Left lung (tissue), 14 donors: Measurements from ENCODE around the gene ZGRF1. TPM values are rescaled to one million over a fixed set of nuclear protein-coding genes. Genes with fewer than 3 reads are reported as not detected.
A peak's percentile ranks its signal among the peaks of the same experiment; 100 is the strongest.

ENCODE experiments used
- ATAC-seq: fragments of 200-7000 bp; cut with Tn5 transposase; one replicate; pipeline ENCODE4 v1.9.1; 2020; ENCODE audit warnings: moderate library complexity
- DNase-seq, 4 donors: peaks; one replicate each; pipeline ENCODE4 v3.0.0-alpha.2; 2013 to 2020
- H3K27ac ChIP-seq, 2 donors: fragments of 200-600 bp; sonication (generic) in 1 of 2; one replicate each; pipeline versions ENCODE4 v1.5.0 to v1.8.0; 2020 to 2021
- H3K27me3 ChIP-seq, 2 donors: fragments of 200-600 bp; sonication (generic) in 1 of 2; one replicate each; pipeline versions ENCODE4 v1.5.0 to v1.8.0; 2020 to 2021
- H3K36me3 ChIP-seq, 2 donors: fragments of 200-600 bp; sonication (generic) in 1 of 2; one replicate each; pipeline versions ENCODE4 v1.5.0 to v1.8.0; 2020 to 2021
- H3K4me1 ChIP-seq, 2 donors: fragments of 200-600 bp; one replicate each; pipeline ENCODE4 v1.8.0; 2021
- H3K4me3 ChIP-seq, 2 donors: fragments of 200-600 bp; sonication (generic) in 1 of 2; one replicate each; pipeline versions ENCODE4 v1.5.0 to v1.8.0; 2020 to 2021; ENCODE audit warnings: mild to moderate bottlenecking in 1 of 2
- H3K9me3 ChIP-seq, 2 donors: fragments of 200-600 bp; sonication (generic) in 1 of 2; one replicate each; pipeline versions ENCODE4 v1.5.0 to v1.8.0; 2020 to 2021
- intact Hi-C, 2 donors: fragments of 100-400 bp; cut with DNase I; formaldehyde crosslinking; loops; one replicate each; pipeline versions ENCODE4 v1.11.2 to v1.14.2; 2022
- long read RNA-seq, 12 donors: library from polyadenylated mRNA in 2 of 12; unstranded in 2 of 12; transcript quantifications; one replicate each; pipeline ENCODE4 v2.0.0 and lab custom pipeline, GENCODE V29; 2019 to 2026
- polyA plus RNA-seq, 6 donors: library from polyadenylated mRNA; unstranded; fragments of 120-200 nt; gene quantifications; one replicate each; pipeline ENCODE4 v1.2.1, GENCODE V29; 2013; ENCODE audit not compliant: insufficient read length in 6 of 6
- total RNA-seq, 2 donors: library from RNA; stranded (reverse); fragmentation: NEBNext Ultra II Directional; extraction: Animal tissue kit (Norgen Biotek cat#: 25700); gene quantifications; one replicate each; pipeline ENCODE4 v1.2.1, GENCODE V29; 2021
- TF ChIP-seq, protein P1 (sequence below), 2 donors: fragments of 200-600 bp; sonication (generic) in 1 of 2; IDR thresholded peaks; one replicate each; pipeline versions ENCODE4 v1.5.0 to v1.8.0; 2021; ENCODE audit warnings: antibody characterized with exemption in 2 of 2
- donor health status: DM: no; HTN: yes; CAD: no.
- donor health status: DM: no; HTN: no; CAD: no.

ZGRF1 gene, protein sequence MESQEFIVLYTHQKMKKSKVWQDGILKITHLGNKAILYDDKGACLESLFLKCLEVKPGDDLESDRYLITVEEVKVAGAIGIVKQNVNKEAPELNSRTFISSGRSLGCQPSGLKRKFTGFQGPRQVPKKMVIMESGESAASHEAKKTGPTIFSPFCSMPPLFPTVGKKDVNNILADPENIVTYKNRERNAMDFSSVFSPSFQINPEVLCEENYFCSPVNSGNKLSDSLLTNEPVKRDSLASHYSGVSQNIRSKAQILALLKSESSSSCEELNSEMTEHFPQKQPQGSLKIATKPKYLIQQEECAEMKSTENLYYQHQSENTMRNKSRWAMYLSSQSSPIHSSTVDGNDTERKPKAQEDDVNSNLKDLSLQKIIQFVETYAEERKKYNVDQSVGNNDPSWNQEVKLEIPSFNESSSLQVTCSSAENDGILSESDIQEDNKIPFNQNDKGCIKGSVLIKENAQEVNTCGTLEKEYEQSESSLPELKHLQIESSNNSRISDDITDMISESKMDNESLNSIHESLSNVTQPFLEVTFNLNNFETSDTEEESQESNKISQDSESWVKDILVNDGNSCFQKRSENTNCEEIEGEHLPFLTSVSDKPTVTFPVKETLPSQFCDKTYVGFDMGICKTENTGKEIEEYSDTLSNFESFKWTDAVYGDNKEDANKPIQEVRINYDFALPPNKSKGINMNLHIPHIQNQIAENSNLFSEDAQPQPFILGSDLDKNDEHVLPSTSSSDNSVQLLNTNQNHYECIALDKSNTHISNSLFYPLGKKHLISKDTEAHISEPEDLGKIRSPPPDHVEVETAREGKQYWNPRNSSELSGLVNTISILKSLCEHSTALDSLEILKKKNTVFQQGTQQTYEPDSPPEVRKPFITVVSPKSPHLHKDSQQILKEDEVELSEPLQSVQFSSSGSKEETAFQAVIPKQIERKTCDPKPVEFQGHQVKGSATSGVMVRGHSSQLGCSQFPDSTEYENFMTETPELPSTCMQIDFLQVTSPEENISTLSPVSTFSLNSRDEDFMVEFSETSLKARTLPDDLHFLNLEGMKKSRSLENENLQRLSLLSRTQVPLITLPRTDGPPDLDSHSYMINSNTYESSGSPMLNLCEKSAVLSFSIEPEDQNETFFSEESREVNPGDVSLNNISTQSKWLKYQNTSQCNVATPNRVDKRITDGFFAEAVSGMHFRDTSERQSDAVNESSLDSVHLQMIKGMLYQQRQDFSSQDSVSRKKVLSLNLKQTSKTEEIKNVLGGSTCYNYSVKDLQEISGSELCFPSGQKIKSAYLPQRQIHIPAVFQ (N-terminal part only)
- 1 to 10 TPM; 5.9 to 9.2 TPM for total RNA-seq
- 10 to 100 TPM; 17.2 to 31.8 (median 22.3) TPM for polyA plus RNA-seq
- long read RNA-seq, donor 1, partial matches to known transcripts: 295 of 354 reads
- long read RNA-seq, donor 1, other reads (novel, unspliced or antisense): 57 of 354 reads
- long read RNA-seq, donor 2, partial matches to known transcripts: 0 of 2 reads
- long read RNA-seq, donor 2, other reads (novel, unspliced or antisense): 0 of 2 reads
- long read RNA-seq, donor 3, partial matches to known transcripts: 0 of 2 reads
- long read RNA-seq, donor 3, other reads (novel, unspliced or antisense): 0 of 2 reads
- long read RNA-seq, donor 4: 0 reads
- long read RNA-seq, donor 5, partial matches to known transcripts: 178 of 205 reads
- long read RNA-seq, donor 5, other reads (novel, unspliced or antisense): 24 of 205 reads
- long read RNA-seq, donor 6, partial matches to known transcripts: 179 of 190 reads
- long read RNA-seq, donor 6, other reads (novel, unspliced or antisense): 10 of 190 reads
- long read RNA-seq, donor 7: 0 reads
- long read RNA-seq, donor 8: 0 reads
- long read RNA-seq, donor 9: 0 reads
- long read RNA-seq, donor 10: 0 reads
- long read RNA-seq, donor 11, partial matches to known transcripts: 0 of 2 reads
- long read RNA-seq, donor 11, other reads (novel, unspliced or antisense): 0 of 2 reads
- long read RNA-seq, donor 12, partial matches to known transcripts: 0 of 1 reads
- long read RNA-seq, donor 12, other reads (novel, unspliced or antisense): 0 of 1 reads

DNA sequence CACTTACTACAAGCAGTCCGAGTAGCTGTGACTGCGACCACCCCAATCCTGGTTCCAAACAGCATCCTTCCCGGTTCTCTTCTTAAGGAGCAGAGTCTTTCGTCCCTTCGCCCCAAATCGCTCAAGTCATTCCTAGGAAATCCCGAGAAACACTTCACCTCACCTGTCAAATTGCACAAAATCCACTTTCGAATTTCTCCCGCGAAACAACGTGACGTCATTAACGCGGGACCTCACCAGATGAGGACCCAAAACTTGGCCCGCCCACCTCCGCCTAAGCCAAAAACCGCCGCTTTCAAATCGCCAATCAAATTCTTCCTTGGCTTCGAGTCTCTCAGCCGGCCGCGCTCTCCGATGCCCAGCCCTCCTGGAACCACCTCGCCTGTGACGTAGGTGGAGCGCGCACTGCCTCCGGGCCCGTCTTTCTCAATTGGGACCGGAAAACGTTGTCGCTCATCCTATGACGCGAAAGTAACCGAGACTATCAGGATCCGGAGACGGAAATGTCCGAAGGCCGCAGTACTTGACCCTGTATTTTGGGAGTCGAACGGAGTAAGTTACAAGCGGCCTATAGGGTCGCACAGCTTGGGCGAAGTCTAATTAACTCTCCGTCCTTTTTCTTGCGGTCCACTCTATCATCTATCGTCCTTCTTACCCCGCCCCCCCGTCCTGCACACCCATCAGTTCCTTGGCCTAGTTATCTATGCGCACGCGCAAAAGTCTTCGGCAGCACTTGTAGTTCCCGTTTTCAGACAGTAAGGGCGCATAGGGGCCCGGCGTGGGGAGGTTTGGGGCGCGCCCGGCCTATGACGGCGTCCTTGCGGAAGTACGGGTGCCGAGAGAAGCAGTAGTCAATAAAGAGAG lies at the start of gene ZGRF1, which contains the start of gene LARP7:
Gene ZGRF1, minus strand, starts transcription at position 222 of the 864 bp plus-strand sequence. CDS start 3,733 bp downstream, outside the sequence.
Gene LARP7, plus strand, starts transcription at position 456 of the 864 bp plus-strand sequence. CDS start 7,527 bp downstream, outside the sequence.
- no peaks in the 10 kb centered on the region for H3K27me3 ChIP-seq
- ATAC-seq: peak; percentile 98
- intact Hi-C loops: loop anchor here in 1 of 2 donors (10.0 kb wide), 1 partner anchor 128 kb away; no protein-coding TSS in a partner anchor

DNA sequence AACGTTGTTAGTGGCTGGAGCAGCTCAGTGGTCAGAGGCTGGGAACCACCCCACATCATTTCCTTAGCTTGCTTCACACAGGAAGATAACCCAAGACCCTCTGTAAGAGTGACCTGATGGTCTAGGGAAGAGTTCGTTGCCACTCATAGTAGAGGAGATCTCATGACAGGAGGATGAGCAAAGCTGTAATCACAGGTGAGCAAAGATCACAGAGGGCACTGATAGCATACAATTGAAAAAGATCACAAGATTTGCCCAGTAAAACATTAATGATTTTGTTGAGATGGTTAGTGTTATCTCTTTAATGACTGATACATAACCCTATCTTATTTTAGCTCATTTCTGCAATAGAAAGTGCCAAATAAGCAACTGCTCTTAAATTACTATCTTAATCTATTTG lies 44.3 kb upstream of the ZGRF1 start:
- no peaks in the 10 kb centered on the region for H3K9me3 ChIP-seq
- no peak overlapping the region for H3K4me3 ChIP-seq
- H3K4me1 ChIP-seq: no peaks in the 10 kb centered on the region
- intact Hi-C loops: no loop called here
- no peaks in the 10 kb centered on the region for H3K36me3 ChIP-seq
- no peaks in the 10 kb centered on the region for H3K27me3 ChIP-seq
- TF ChIP-seq, protein P1, sequence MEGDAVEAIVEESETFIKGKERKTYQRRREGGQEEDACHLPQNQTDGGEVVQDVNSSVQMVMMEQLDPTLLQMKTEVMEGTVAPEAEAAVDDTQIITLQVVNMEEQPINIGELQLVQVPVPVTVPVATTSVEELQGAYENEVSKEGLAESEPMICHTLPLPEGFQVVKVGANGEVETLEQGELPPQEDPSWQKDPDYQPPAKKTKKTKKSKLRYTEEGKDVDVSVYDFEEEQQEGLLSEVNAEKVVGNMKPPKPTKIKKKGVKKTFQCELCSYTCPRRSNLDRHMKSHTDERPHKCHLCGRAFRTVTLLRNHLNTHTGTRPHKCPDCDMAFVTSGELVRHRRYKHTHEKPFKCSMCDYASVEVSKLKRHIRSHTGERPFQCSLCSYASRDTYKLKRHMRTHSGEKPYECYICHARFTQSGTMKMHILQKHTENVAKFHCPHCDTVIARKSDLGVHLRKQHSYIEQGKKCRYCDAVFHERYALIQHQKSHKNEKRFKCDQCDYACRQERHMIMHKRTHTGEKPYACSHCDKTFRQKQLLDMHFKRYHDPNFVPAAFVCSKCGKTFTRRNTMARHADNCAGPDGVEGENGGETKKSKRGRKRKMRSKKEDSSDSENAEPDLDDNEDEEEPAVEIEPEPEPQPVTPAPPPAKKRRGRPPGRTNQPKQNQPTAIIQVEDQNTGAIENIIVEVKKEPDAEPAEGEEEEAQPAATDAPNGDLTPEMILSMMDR (IDR thresholded peaks at IDR 0.05): no peak
- H3K27ac ChIP-seq: no peak overlapping the region
- no peak for DNase-seq
- ATAC-seq: no peak

More for the DNA sequence above, at the start of gene ZGRF1, which contains the start of gene LARP7:
- Histone ChIP-seq H3K36me3 (peaks cover 0 to 9% of the 10 kb centered on the region in 2 donors), H3K9me3 (no peaks in the 10 kb centered on the region), H3K4me3 (peak within 1 kb of the TSS; percentile 59 to 63), H3K27ac (peak within 1 kb of the TSS; percentile 90 to 96), H3K4me1 (peaks cover 0 to 20% of the 10 kb centered on the region in 2 donors)
- peak; percentile 98 to 100 (median 100) for DNase-seq
- TF ChIP-seq, protein P1 (IDR thresholded peaks at IDR 0.05): peak; percentile 94 to 95

DNA sequence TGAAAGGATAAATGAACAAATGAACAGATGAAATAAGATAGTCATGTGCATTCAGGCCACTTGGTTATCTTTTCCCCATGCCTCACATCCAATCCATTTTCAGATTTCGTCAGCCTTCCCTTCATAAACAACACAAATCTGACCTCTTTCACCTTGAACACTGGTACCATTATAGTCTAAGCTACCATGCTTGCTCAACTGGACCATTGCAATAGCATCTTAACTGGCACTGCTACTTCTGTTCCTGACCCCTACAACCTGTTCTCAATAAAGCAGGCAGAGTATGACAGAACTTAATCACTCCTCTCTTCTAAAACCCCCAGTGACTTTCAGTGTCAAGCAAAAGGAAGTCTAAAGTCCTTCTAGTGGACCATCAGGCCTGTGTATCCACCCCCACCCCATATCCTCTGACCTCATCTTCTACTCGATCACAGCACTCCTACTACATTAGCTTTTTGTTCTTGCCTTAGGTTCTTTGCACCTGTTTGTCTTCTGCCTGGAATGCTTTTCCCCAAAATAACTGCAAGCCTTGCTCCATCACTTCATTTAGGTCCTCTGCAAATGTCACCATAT lies 40.9 kb upstream of the ZGRF1 start:
- ATAC-seq: no peak
- H3K27me3 ChIP-seq: no peaks in the 10 kb centered on the region
- H3K9me3 ChIP-seq: no peaks in the 10 kb centered on the region
- no peaks in the 10 kb centered on the region for H3K36me3 ChIP-seq
- no peak for DNase-seq
- no peaks in the 10 kb centered on the region for H3K4me1 ChIP-seq
- intact Hi-C loops: no loop called here
- no peak overlapping the region for H3K4me3 ChIP-seq
- H3K27ac ChIP-seq: no peak overlapping the region
- TF ChIP-seq, protein P1 (IDR thresholded peaks at IDR 0.05): no peak
